GM23338 (cell line): Measurements from ENCODE around the gene DBNL. TPM values are rescaled to one million over a fixed set of nuclear protein-coding genes. Genes with fewer than 3 reads are reported as not detected.

Source experiments
- ATAC-seq: fragments of 200-7000 bp; cut with Tn5 transposase; 3 replicates; pipeline ENCODE4 v1.9.1; 2020
- DNase-seq: peaks from one replicate; pipeline ENCODE4 v3.0.0-alpha.2; 2015; ENCODE audit warnings: low spot score
- H2AFZ ChIP-seq: fragments of 200-600 bp; sonication (generic); 2 replicates; pipeline ENCODE4 v1.8.0; 2016; ENCODE audit warnings: antibody characterized with exemption, mild to moderate bottlenecking, moderate library complexity
- H3F3A ChIP-seq: fragments of 200-600 bp; sonication (generic); replicated peaks from 2 replicates; pipeline ENCODE4 v1.8.0; 2017; ENCODE audit warnings: antibody characterized with exemption, mixed run types, low read depth
- H3K27ac ChIP-seq: fragments of 200-600 bp; sonication (generic); 2 replicates; pipeline ENCODE4 v1.6.1; 2016; ENCODE audit warnings: low read depth
- H3K27me3 ChIP-seq: fragments of 200-600 bp; sonication (generic); 2 replicates; pipeline ENCODE4 v1.8.0; 2016; ENCODE audit warnings: mild to moderate bottlenecking, mixed run types, moderate library complexity; ENCODE audit not compliant: insufficient read depth
- H3K36me3 ChIP-seq: fragments of 200-600 bp; sonication (generic); 2 replicates; pipeline ENCODE4 v1.8.0; 2016; ENCODE audit warnings: mild to moderate bottlenecking; ENCODE audit not compliant: insufficient read depth
- H3K4me1 ChIP-seq: fragments of 200-600 bp; sonication (generic); 2 replicates; pipeline ENCODE4 v1.8.0; 2016; ENCODE audit warnings: mild to moderate bottlenecking, moderate library complexity; ENCODE audit not compliant: insufficient read depth
- H3K4me2 ChIP-seq: fragments of 200-600 bp; sonication (generic); 2 replicates; pipeline ENCODE4 v1.7.1; 2017; ENCODE audit warnings: mixed run types
- H3K4me3 ChIP-seq: fragments of 200-600 bp; sonication (generic); 2 replicates; pipeline ENCODE4 v1.6.1; 2016; ENCODE audit warnings: mixed run types
- H3K79me2 ChIP-seq: fragments of 200-600 bp; sonication (generic); replicated peaks from 2 replicates; pipeline ENCODE4 v1.8.0; 2017; ENCODE audit warnings: mild to moderate bottlenecking; ENCODE audit not compliant: insufficient read depth
- H3K9me2 ChIP-seq: fragments of 200-600 bp; sonication (generic); 2 replicates; pipeline ENCODE4 v1.8.0; 2017; ENCODE audit not compliant: insufficient read depth
- H4K20me1 ChIP-seq: fragments of 200-600 bp; sonication (generic); replicated peaks from 2 replicates; pipeline ENCODE4 v1.8.0; 2017; ENCODE audit warnings: mild to moderate bottlenecking; ENCODE audit not compliant: insufficient read depth
- H3K27ac Mint-ChIP-seq: 2 replicates; pipeline ENCODE4 v1.8.0; 2020; ENCODE audit warnings: inconsistent platforms, mild to moderate bottlenecking, moderate library complexity, mixed read lengths
- H3K27me3 Mint-ChIP-seq: 3 replicates; pipeline ENCODE4 v1.8.0; 2022; ENCODE audit warnings: low read depth, mild to moderate bottlenecking, moderate library complexity, mixed read lengths, inconsistent platforms; ENCODE audit not compliant: insufficient read depth, poor library complexity
- H3K36me3 Mint-ChIP-seq: 3 replicates; pipeline ENCODE4 v1.8.0; 2021; ENCODE audit warnings: low read depth, mild to moderate bottlenecking, inconsistent platforms, moderate library complexity, mixed read lengths
- H3K4me1 Mint-ChIP-seq: 3 replicates; pipeline ENCODE4 v1.8.0; 2020; ENCODE audit warnings: mild to moderate bottlenecking, inconsistent platforms, mixed read lengths
- H3K4me3 Mint-ChIP-seq: 3 replicates; pipeline ENCODE4 v1.8.0; 2021; ENCODE audit warnings: moderate library complexity, mild to moderate bottlenecking, inconsistent platforms, mixed read lengths
- H3K9me3 Mint-ChIP-seq: 3 replicates; pipeline ENCODE4 v1.8.0; 2020; ENCODE audit warnings: moderate library complexity, mild to moderate bottlenecking, inconsistent platforms, mixed read lengths
- ETS1 ChIP-seq: IDR thresholded peaks from 2 replicates; pipeline ENCODE4 v1.6.1; 2016; ENCODE audit warnings: antibody characterized with exemption
- EZH2 ChIP-seq: fragments of 200-600 bp; sonication (generic); IDR thresholded peaks from one replicate; pipeline ENCODE4 v1.8.0; 2017; ENCODE audit warnings: antibody characterized with exemption, mild to moderate bottlenecking, low read depth; ENCODE audit not compliant: unreplicated experiment
- JUNB ChIP-seq: IDR thresholded peaks from one replicate; pipeline ENCODE4 v1.6.1; 2016; ENCODE audit warnings: antibody characterized with exemption; ENCODE audit not compliant: unreplicated experiment
- STAT1 ChIP-seq: IDR thresholded peaks from one replicate; pipeline ENCODE4 v1.6.1; 2016; ENCODE audit warnings: antibody characterized with exemption; ENCODE audit not compliant: unreplicated experiment
- ZNF114 ChIP-seq: fragments of 250-450 bp; sonication (Bioruptor Pico); IDR thresholded peaks from 2 replicates; pipeline ENCODE4 v1.5.0; 2020; ENCODE audit warnings: mild to moderate bottlenecking, moderate library complexity
- ZNF462 ChIP-seq: fragments of 250-450 bp; sonication (Bioruptor Pico); IDR thresholded peaks from 2 replicates; pipeline ENCODE4 v1.5.0; 2020; ENCODE audit warnings: mild to moderate bottlenecking, moderate library complexity
- polyA plus RNA-seq: library from polyadenylated mRNA; unstranded; fragments of >200 nt; fragmentation: Nextera tagmentation; extraction: Ambion mirVana; gene quantifications from 2 replicates; pipeline ENCODE4 v1.2.1, GENCODE V29; 2016
- total RNA-seq: library from RNA; depleted of rRNA; stranded (reverse); fragments of >200 nt; shearing (Covaris generic); gene quantifications from 2 replicates; pipeline ENCODE4 v1.2.3, GENCODE V29; 2014

Gene DBNL
- total and polyA plus RNA-seq, 2 experiments from 2014 or later, result 18.1 to 49.4 TPM

GRCh38 chr7:44062180-44062902, 17.8 kb downstream of the DBNL start:
- Histone ChIP-seq H3K27me3 (peaks cover 2% of the 10 kb centered on the region; the same call in 1 of the 2 replicates), H3F3A (peaks cover 5% of the 10 kb centered on the region; the same call in 1 of the 2 replicates), H3K36me3 (no peaks in the 10 kb centered on the region; the same call in 1 of the 2 replicates), H2AFZ (no peak overlapping the region), H3K9me2 (no peaks in the 10 kb centered on the region), H3K4me1 (peaks cover 27% of the 10 kb centered on the region), H3K79me2 (no peaks in the 10 kb centered on the region), H4K20me1 (0 out of 2 replicates have a peak, but pooled peaks cover 7% of the 10 kb centered on the region), H3K4me2 (no peak overlapping the region), H3K4me3 (no peak overlapping the region), H3K27ac (no peak overlapping the region)
- peaks cover 29% of the 10 kb centered on the region for H3K4me1 Mint-ChIP-seq
- no peaks in the 10 kb centered on the region; the same call in 2 of the 3 replicates for H3K9me3 Mint-ChIP-seq
- ATAC-seq, result no peak
- H3K4me3 Mint-ChIP-seq, result no peak overlapping the region
- no peak for DNase-seq
- TF ChIP-seq STAT1, result no peak
- TF ChIP-seq ZNF462 (CRISPR knock-in tag), result no peak
- no peak for TF ChIP-seq JUNB
- TF ChIP-seq EZH2, result no peak
- no peak for TF ChIP-seq ZNF114
- no peak for TF ChIP-seq ETS1
- no peak overlapping the region for H3K27ac Mint-ChIP-seq
- H3K27me3 Mint-ChIP-seq, result peaks cover 18% of the 10 kb centered on the region
- H3K36me3 Mint-ChIP-seq, result peaks cover 40% of the 10 kb centered on the region
